Measurements from ENCODE around the gene SEC23A.
"Not testable (repeated sequence)": the region's sequence is repeated elsewhere in the genome, so short reads cannot be mapped to it uniquely, and the experiment has no call there.

SEC23A gene

GRCh38 chr14:39102969-39103957, at the start of gene SEC23A:
Gene SEC23A, minus strand, starts transcription at chr14:39103235. Its CDS starts 7,117 bp downstream, at chr14:39096118.
- peak; percentile 88 to 89 for DNase-seq

- no peak for DNase-seq
Observed at GRCh38 chr14:39145266-39145966, 42.4 kb upstream of the SEC23A start.

GRCh38 chr14:39143226-39143625, 40.2 kb upstream of the SEC23A start:
- not testable (repeated sequence) for DNase-seq

- DNase-seq: not testable (repeated sequence)
Observed at GRCh38 chr14:39141623-39142022, 38.6 kb upstream of the SEC23A start.

- DNase-seq: no peak
Observed at GRCh38 chr14:39140170-39140569, 37.1 kb upstream of the SEC23A start.

GRCh38 chr14:39138440-39138839, 35.4 kb upstream of the SEC23A start:
- no peak for DNase-seq

- DNase-seq: not testable (repeated sequence)
Observed at GRCh38 chr14:39137835-39138234, 34.8 kb upstream of the SEC23A start.

GRCh38 chr14:39122330-39123138, 19.5 kb upstream of the SEC23A start:
- DNase-seq: no peak

GRCh38 chr14:39114073-39114838, 11.2 kb upstream of the SEC23A start, which contains the start of gene GEMIN2:
Gene GEMIN2, plus strand, starts transcription at chr14:39114323. Its CDS starts 16 bp downstream, at chr14:39114339.
- peak; percentile 96 for DNase-seq

- DNase-seq: no peak
Observed at GRCh38 chr14:39113685-39114072, 10.6 kb upstream of the SEC23A start.

- no peak for DNase-seq
Observed at GRCh38 chr14:39109893-39110715, 7.1 kb upstream of the SEC23A start.

GRCh38 chr14:39108791-39109190, 5.8 kb upstream of the SEC23A start:
- no peak for DNase-seq

GRCh38 chr14:39107591-39107996, 4.6 kb upstream of the SEC23A start:
- peak in 1 of 2 donors; percentile 52 for DNase-seq

GRCh38 chr14:39104078-39104801, 1.2 kb upstream of the SEC23A start:
- not testable (repeated sequence) for DNase-seq

GRCh38 chr14:39102265-39102968, 618 bp downstream of the SEC23A start:
- DNase-seq: peak in 1 of 2 donors; percentile 29

- DNase-seq: no peak
Observed at GRCh38 chr14:39099748-39100147, 3.3 kb downstream of the SEC23A start.

GRCh38 chr14:39099215-39099614, 3.8 kb downstream of the SEC23A start:
- not testable (repeated sequence) for DNase-seq

- peak in 1 of 2 donors; percentile 17 for DNase-seq
Observed at GRCh38 chr14:39097159-39097558, 5.9 kb downstream of the SEC23A start.

GRCh38 chr14:39094515-39094914, 8.5 kb downstream of the SEC23A start:
- DNase-seq: no peak

GRCh38 chr14:39091716-39092115, 11.3 kb downstream of the SEC23A start:
- no peak for DNase-seq
